GM12865 (cell line): Measurements from ENCODE around the gene RABGAP1L.
A peak's percentile ranks its signal among the peaks of the same experiment; 100 is the strongest.
"Not testable (repeated sequence)": the region's sequence is repeated elsewhere in the genome, so short reads cannot be mapped to it uniquely, and the experiment has no call there.

Source experiments
- DNase-seq: peaks from one replicate; pipeline ENCODE4 v3.0.0; 2010; ENCODE audit warnings: low read depth
- H3K4me3 ChIP-seq: 2 replicates; pipeline ENCODE4 v1.5.1; 2011; ENCODE audit warnings: mild to moderate bottlenecking, low read depth, low read length, control low read depth
- CTCF ChIP-seq: IDR thresholded peaks from 2 replicates; pipeline ENCODE4 v1.5.1; 2011; ENCODE audit warnings: low read length, control low read depth, low read depth, inconsistent platforms; ENCODE audit not compliant: insufficient read depth; ENCODE audit errors: missing control alignments

Gene RABGAP1L

DNA sequence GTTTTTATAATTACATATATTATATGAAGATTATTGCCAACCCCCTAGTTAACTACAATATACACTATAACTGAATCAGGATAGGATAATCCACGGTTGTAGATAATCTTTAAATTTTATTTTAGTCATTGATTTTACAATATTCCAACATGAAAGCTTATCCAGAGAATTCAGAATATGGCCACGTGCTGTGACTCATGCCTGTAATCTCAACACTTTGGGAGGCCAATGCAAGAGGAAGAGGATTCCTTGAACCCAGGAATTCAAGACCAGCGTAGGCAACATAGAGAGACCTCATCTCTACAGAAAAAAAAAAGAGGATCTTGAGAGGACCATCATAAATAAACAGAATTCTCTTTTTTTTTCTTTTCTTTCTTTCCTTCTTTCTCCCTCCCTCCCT, 720.9 kb downstream of the RABGAP1L start:
- TF ChIP-seq CTCF = no peak

DNA sequence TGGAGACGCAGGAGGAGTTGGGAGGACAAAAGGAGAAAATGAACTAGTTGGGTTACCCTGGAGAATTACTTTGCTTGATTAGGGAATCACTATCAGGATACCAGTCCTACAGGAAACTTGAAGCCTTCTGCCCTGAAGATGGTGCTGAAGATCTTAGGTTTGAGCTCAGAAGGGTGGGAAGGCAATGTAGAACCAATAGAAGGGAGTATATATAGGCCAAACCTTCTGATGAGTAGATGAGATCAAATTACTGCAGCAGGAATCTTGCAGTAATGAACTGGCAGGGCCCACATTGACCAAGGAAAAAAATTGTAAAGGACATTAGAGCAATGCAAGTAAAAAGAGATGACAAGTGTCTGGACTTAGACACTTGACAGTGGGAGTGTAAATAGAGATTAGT, 724.1 kb downstream of the RABGAP1L start:
- peak; percentile 11 for DNase-seq
- no peak for TF ChIP-seq CTCF

More for the DNA sequence above, 720.9 kb downstream of the RABGAP1L start:
- H3K4me3 ChIP-seq = no peak overlapping the region
- DNase-seq = no peak

DNA sequence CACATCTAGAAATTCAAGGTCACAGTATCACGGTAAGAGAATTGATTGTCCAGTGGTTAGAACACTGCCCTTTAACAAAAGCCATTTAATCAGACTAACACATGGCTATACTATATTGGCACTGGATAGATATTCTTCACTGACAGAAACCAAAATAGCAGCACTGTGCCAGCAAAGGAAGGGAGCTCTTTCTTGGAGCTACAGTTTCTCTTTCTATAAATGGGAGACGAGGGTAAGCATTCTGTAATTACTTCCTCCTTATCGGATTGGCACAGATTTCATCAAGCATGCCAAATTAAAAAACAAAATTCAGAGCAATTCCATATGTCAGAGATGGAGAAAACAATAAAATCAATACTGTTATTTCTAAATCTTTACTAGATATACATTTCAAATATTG, 724.7 kb downstream of the RABGAP1L start:
- no peak overlapping the region for H3K4me3 ChIP-seq
- no peak for TF ChIP-seq CTCF
- no peak for DNase-seq

More for the DNA sequence above, 724.1 kb downstream of the RABGAP1L start:
- H3K4me3 ChIP-seq = no peak overlapping the region

DNA sequence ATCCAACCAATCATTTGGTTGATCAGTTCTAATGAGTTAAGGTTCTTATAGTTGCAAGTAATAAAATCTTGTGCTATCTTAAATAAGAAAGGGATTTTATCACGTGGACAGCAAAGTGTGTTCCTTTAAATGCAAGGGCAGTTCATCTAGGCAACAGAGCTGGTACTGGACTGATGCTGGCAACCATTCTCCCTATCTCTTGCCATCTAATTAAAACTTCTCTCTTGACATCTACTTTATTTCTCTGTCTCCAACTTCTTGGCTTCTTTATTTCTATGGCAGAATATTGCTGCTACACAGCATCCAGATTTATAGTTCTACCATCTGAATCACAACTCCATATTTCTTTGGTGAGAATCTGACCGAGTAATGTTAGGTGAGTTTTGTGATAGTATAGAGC, 725.2 kb downstream of the RABGAP1L start:
- H3K4me3 ChIP-seq = no peak overlapping the region
- no peak for DNase-seq
- no peak for TF ChIP-seq CTCF

- no peak overlapping the region for H3K4me3 ChIP-seq
- TF ChIP-seq CTCF = no peak
Measured at GRCh38 chr1:174890024-174890423, 730.7 kb downstream of the RABGAP1L start.

DNA sequence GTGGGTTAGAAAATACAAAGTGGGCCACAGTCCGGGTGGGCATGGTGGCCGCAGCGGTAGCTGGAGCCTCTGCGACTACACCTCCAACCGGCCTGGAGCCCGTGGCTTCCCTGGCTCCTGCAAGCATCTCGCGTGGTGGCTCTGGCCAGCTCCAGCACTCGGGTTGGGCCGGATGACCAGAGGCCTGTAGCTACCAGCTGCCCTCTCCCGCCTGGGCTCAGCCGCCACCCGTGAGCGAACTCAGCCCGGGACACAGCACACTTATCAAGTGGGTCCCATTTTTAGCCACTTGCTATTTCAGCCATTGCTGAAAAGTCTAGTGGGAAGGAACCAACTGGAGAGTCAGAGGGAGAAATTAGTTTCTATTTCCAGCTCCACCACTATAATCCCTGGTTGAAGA, 732.7 kb downstream of the RABGAP1L start:
- H3K4me3 ChIP-seq = no peak overlapping the region
- DNase-seq = no peak
- TF ChIP-seq CTCF = no peak

More at GRCh38 chr1:174890024-174890423, 730.7 kb downstream of the RABGAP1L start:
- no peak for DNase-seq

- H3K4me3 ChIP-seq = no peak overlapping the region
- DNase-seq = no peak
- TF ChIP-seq CTCF = no peak
Measured at GRCh38 chr1:174894117-174894762, 734.9 kb downstream of the RABGAP1L start.

DNA sequence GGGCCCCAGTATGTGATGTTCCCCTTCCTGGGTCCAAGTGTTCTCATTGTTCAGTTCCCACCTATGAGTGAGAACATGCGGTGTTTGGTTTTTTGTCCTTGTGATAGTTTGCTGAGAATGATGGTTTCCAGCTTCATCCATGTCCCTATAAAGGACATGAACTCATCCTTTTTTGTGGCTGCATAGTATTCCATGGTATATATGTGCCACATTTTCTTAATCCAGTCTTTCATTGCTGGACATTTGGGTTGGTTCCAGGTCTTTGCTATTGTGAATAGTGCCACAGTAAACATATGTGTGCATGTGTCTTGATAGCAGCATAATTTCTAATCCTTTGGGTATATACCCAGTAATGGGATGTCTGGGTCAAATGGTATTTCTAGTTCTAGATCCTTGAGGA, 736.3 kb downstream of the RABGAP1L start:
- not testable (repeated sequence) for DNase-seq, H3K4me3 ChIP-seq
